B cell (primary cell): Measurements from ENCODE around the gene CTRB1. TPM values are rescaled to one million over a fixed set of nuclear protein-coding genes. Genes with fewer than 3 reads are reported as not detected.

Experiments
- ATAC-seq: fragments of 200-7000 bp; cut with Tn5 transposase; one replicate; pipeline ENCODE4 v1.10.0; 2021; ENCODE audit warnings: low read depth, mild to moderate bottlenecking, moderate number of reproducible peaks, moderate library complexity
- CTCF ChIA-PET: fragments of 350-600 bp; sonication (Branson Sonifier 250); formaldehyde crosslinking; loops from one replicate; lab custom pipeline; 2021; ENCODE audit warnings: antibody characterized with exemption, inconsistent platforms; lab: Charles Lee
- POLR2A ChIA-PET: fragments of 350-600 bp; sonication (Branson Sonifier 250); formaldehyde crosslinking; loops from one replicate; lab custom pipeline; 2021; ENCODE audit warnings: antibody characterized with exemption; lab: Charles Lee
- DNase-seq: peaks from one replicate; pipeline ENCODE4 v3.0.0; 2013
- H2AFZ ChIP-seq: 2 replicates; pipeline ENCODE4 v1.6.1; 2012; ENCODE audit warnings: mild to moderate bottlenecking, low read depth, low read length; ENCODE audit not compliant: insufficient read depth, poor library complexity, severe bottlenecking
- H3K27ac ChIP-seq, 2 donors: 1 replicate in 1 of 2; 2 replicates in 1 of 2; pipeline ENCODE4 v1.5.1; 2012 to 2013; ENCODE audit warnings: low read length in 2 of 2, mild to moderate bottlenecking in 2 of 2, moderate library complexity in 1 of 2
- H3K27me3 ChIP-seq, 4 experiments: fragments of 200-600 bp in 1 of 4; sonication (generic) in 1 of 4; replicated peaks in 1 of 4; 1 replicate in 2 of 4; 2 replicates in 2 of 4; pipeline versions ENCODE4 v1.6.1 to v1.7.0; 2013 to 2016; ENCODE audit warnings: low read length in 3 of 4, mild to moderate bottlenecking in 2 of 4, mixed read lengths in 1 of 4, moderate library complexity in 1 of 4; ENCODE audit not compliant: insufficient read depth in 4 of 4, control insufficient read depth in 3 of 4; ENCODE audit errors: control extremely low read depth in 1 of 4
- H3K36me3 ChIP-seq, 2 experiments: replicated peaks in 1 of 2; 1 replicate in 1 of 2; 2 replicates in 1 of 2; pipeline versions ENCODE4 v1.6.1 to v1.7.1; 2013; ENCODE audit warnings: low read length in 1 of 2; ENCODE audit not compliant: insufficient read depth in 2 of 2, control insufficient read depth in 1 of 2; ENCODE audit errors: control extremely low read depth in 1 of 2, extremely low read depth in 1 of 2
- H3K4me1 ChIP-seq, 2 donors: fragments of 200-600 bp in 1 of 2; sonication (generic) in 1 of 2; 1 replicate in 1 of 2; 2 replicates in 1 of 2; pipeline versions ENCODE4 v1.5.1 to v1.6.1; 2013 to 2017; ENCODE audit warnings: low read length in 2 of 2; ENCODE audit not compliant: control insufficient read depth in 2 of 2, insufficient read depth in 2 of 2
- H3K4me2 ChIP-seq: replicated peaks from 2 replicates; pipeline ENCODE3; 2012; ENCODE audit warnings: mild to moderate bottlenecking, low read depth, low read length; ENCODE audit not compliant: poor library complexity, severe bottlenecking
- H3K4me3 ChIP-seq, 5 experiments: fragments of 200-600 bp in 1 of 5; sonication (generic) in 1 of 5; 1 replicate in 3 of 5; 2 replicates in 2 of 5; pipeline versions ENCODE4 v1.5.1 to v1.7.0; 2011 to 2016; ENCODE audit warnings: low read length in 4 of 5, mild to moderate bottlenecking in 4 of 5, low read depth in 2 of 5, control low read depth in 1 of 5, moderate library complexity in 1 of 5; ENCODE audit not compliant: insufficient read depth in 1 of 5; ENCODE audit errors: control extremely low read depth in 1 of 5, extremely low read depth in 1 of 5
- H3K79me2 ChIP-seq: fragments of 200-600 bp; sonication (generic); one replicate; pipeline ENCODE4 v1.6.0; 2016; ENCODE audit warnings: low read length; ENCODE audit not compliant: control insufficient read depth, insufficient read depth
- H3K9ac ChIP-seq: fragments of 200-600 bp; sonication (generic); 2 replicates; pipeline ENCODE4 v1.6.1; 2017; ENCODE audit warnings: mild to moderate bottlenecking, low read length, moderate library complexity
- H3K9me3 ChIP-seq, 3 donors: one replicate each; pipeline versions ENCODE4 v1.6.1 to v1.7.1; 2013; ENCODE audit warnings: low read length in 2 of 3; ENCODE audit not compliant: control insufficient read depth in 2 of 3, insufficient read depth in 1 of 3; ENCODE audit errors: control extremely low read depth in 1 of 3
- H4K20me1 ChIP-seq: 2 replicates; pipeline ENCODE4 v1.6.0; 2012; ENCODE audit warnings: mild to moderate bottlenecking, low read length; ENCODE audit not compliant: insufficient read depth, control insufficient read depth, poor library complexity, severe bottlenecking
- H3K27ac Mint-ChIP-seq: one replicate; pipeline ENCODE4 v1.8.0; 2021; ENCODE audit warnings: mixed read lengths
- H3K27me3 Mint-ChIP-seq: one replicate; pipeline ENCODE4 v1.8.0; 2021; ENCODE audit warnings: mixed read lengths
- H3K4me1 Mint-ChIP-seq: one replicate; pipeline ENCODE4 v1.8.0; 2021; ENCODE audit warnings: mixed read lengths
- H3K4me3 Mint-ChIP-seq: one replicate; pipeline ENCODE4 v1.8.0; 2021; ENCODE audit warnings: mixed read lengths
- H3K9me3 Mint-ChIP-seq: one replicate; pipeline ENCODE4 v1.8.0; 2022; ENCODE audit warnings: mixed read lengths; ENCODE audit not compliant: insufficient read depth
- CTCF ChIP-seq: fragments of 200-600 bp; IDR thresholded peaks from one replicate; pipeline ENCODE4 v1.8.0; 2022; ENCODE audit warnings: antibody characterized with exemption, mild to moderate bottlenecking
- EZH2 ChIP-seq: IDR thresholded peaks from 2 replicates; pipeline ENCODE4 v1.6.1; 2012; ENCODE audit warnings: borderline replicate concordance, low read depth, mild to moderate bottlenecking, moderate library complexity, low read length; ENCODE audit not compliant: insufficient read depth, poor library complexity, severe bottlenecking
- whole genome bisulfite sequencing: methylation state at CpG from one replicate; pipeline ENCODE4 v1.1.5; 2013; ENCODE audit warnings: missing lambda C conversion rate; ENCODE audit not compliant: insufficient coverage; 5-methylcytosine and 5-hydroxymethylcytosine counted together
- intact Hi-C: fragments of 100-400 bp; cut with micrococcal nuclease; formaldehyde crosslinking; loops from one replicate; pipeline ENCODE4 v1.10.0; 2022
- polyA plus RNA-seq: library from polyadenylated mRNA; depleted of rRNA; stranded (reverse); fragments of >200 nt; gene quantifications from 2 replicates; pipeline ENCODE4 v1.2.3, GENCODE V29; 2012
- total RNA-seq, 2 donors: library from RNA; stranded (reverse); fragments of 120-200 nt in 1 of 2; gene quantifications; 1 replicate in 1 of 2; 2 replicates in 1 of 2; pipeline versions ENCODE4 v1.2.3 to v1.2.4, GENCODE V29; 2013 to 2022

CTRB1 gene
- total and polyA plus RNA-seq, 2 donors (not counting 1 experiment from before 2014, with no cell fraction given): not detected

DNA sequence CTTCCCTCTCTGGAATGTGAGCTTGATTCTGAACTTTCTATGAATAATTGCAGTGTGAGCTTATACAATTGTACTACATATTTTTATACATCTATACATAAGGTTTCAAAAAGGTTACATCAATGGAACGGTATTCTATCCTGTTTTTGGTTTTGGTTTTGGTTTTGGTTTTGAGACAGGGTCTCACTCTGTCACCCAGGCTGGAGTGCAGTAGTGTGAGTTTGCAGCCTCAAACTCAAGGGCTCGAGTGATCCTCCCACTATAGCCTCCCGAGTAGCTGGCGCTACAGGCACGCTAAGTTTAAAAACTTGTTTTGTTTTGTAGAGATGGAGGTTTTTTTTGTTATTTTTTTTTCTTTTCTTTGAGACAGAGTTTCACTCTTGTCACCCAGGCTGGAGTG is 1.1 kb downstream of the CTRB1 start:
- Histone ChIP-seq H3K27ac (no peak overlapping the region), H3K79me2 (no peaks in the 10 kb centered on the region), H4K20me1 (no peaks in the 10 kb centered on the region), H3K36me3 (no peaks in the 10 kb centered on the region), H3K9me3 (no peaks in the 10 kb centered on the region), H3K4me1 (no peaks in the 10 kb centered on the region), H3K4me2 (peak overlapping the region; percentile 55), H3K4me3 (peak overlapping the region in 1 of 5 experiments; percentile 19), H3K27me3 (peaks cover 0 to 8% (median 0%) of the 10 kb centered on the region in 4 experiments), H3K9ac (peak overlapping the region; percentile 42), H2AFZ (peak overlapping the region; percentile 57)
- Mint-ChIP-seq H3K27ac (no peak overlapping the region), H3K4me3 (peak overlapping the region; percentile 55), H3K27me3 (peaks cover 12% of the 10 kb centered on the region), H3K9me3 (no peaks in the 10 kb centered on the region), H3K4me1 (peaks cover 13% of the 10 kb centered on the region)
- ChIA-PET POLR2A (no interaction called here), CTCF (interaction anchor here (0.7 to 2.9 kb wide), 3 partner anchors 21 to 166 kb away, joined by 3 to 6 read pairs (median 3); no protein-coding TSS in a partner anchor)
- intact Hi-C loops: no loop called here
- whole genome bisulfite sequencing: no CpG with 5 or more reads among the region's 5 CpGs
- TF ChIP-seq CTCF (no peak), EZH2 (no peak)
- DNase-seq: no peak
- ATAC-seq: peak; percentile 57

DNA sequence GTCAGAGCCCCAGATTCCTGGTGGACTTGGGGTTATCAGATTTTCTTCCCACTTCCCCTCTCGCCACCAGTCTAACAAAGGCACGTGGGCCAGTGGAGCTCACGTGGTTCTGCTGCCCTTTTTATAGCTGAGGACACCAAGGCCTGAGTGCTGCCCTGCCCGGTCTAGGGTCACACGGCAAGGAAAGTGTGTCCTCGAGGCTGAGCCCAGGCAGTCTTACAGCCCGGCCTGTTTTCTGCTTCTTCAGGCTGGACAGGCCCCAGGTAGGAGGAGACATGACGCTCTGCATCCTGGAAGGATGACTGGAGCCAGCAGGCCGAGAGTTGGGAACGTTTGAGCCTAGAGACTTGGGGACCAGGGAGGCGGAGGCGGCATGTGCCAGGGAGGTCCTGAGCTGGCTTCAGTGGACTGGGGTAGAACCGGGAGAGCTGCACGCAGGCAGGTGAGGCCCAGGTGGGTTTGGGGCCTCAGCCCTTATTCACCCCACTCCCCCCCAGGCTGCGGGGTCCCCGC is 3.5 kb downstream of the CTRB1 start:
- no peak overlapping the region for H3K27ac Mint-ChIP-seq
- Histone ChIP-seq H2AFZ (no peak overlapping the region), H3K36me3 (no peaks in the 10 kb centered on the region)

More for the DNA sequence above, 3.5 kb downstream of the CTRB1 start:
- Mint-ChIP-seq H3K4me1 (peaks cover 13% of the 10 kb centered on the region), H3K9me3 (no peaks in the 10 kb centered on the region), H3K4me3 (no peak overlapping the region), H3K27me3 (peaks cover 12% of the 10 kb centered on the region)
- no peaks in the 10 kb centered on the region for H3K4me1 ChIP-seq
- H3K4me3 ChIP-seq: no peak overlapping the region
- intact Hi-C loops: no loop called here
- H3K9me3 ChIP-seq: no peaks in the 10 kb centered on the region
- ATAC-seq (no peak), DNase-seq (no peak)
- CTCF ChIA-PET: interaction anchor here (1.0 to 2.0 kb wide), 3 partner anchors 18 to 23 kb away, joined by 3 to 12 read pairs (median 4); no protein-coding TSS in a partner anchor
- no peaks in the 10 kb centered on the region for H3K79me2 ChIP-seq
- no peaks in the 10 kb centered on the region for H4K20me1 ChIP-seq
- H3K27ac ChIP-seq: no peak overlapping the region
- POLR2A ChIA-PET: no interaction called here
- H3K9ac ChIP-seq: no peak overlapping the region
- peaks cover 0 to 14% (median 3%) of the 10 kb centered on the region in 4 experiments for H3K27me3 ChIP-seq
- WGBS: 82% methylated on average over 13 of the region's 16 CpGs
- H3K4me2 ChIP-seq: no peak overlapping the region
- TF ChIP-seq EZH2: no peak
- no peak for TF ChIP-seq CTCF
